ENCODE data around the gene TMUB1. TPM values are rescaled to one million over a fixed set of nuclear protein-coding genes. Genes with fewer than 3 reads are reported as not detected.

Gene TMUB1
- total and polyA plus RNA-seq, 9 of the 15 experiments (the other 6 are each of a cell fraction or from before 2014, with no cell fraction given) = 0.14 to 241 (median 74.1) TPM

- no peak for TF ChIP-seq SMARCB1 (IDR thresholded peaks at IDR 0.05; ENCODE audit: insufficient read length, low read depth)
- TF ChIP-seq ZBTB7A (IDR thresholded peaks at IDR 0.05; ENCODE audit: borderline replicate concordance, control insufficient read depth, low read depth, low read length) = no peak
- TF ChIP-seq PHF20 (IDR thresholded peaks at IDR 0.05; ENCODE audit: partially characterized antibody) = no peak
- TF ChIP-seq ETV6 (IDR thresholded peaks at IDR 0.05; ENCODE audit: borderline replicate concordance in 1 of 2, low read depth in 2 of 2, low read length in 1 of 2) = no peak
- no peak for TF ChIP-seq ETV6 (CRISPR knock-in tag; IDR thresholded peaks at IDR 0.05; ENCODE audit: borderline replicate concordance)
- no peak for TF ChIP-seq ZFX (CRISPR knock-in tag; IDR thresholded peaks at IDR 0.05)
- TF ChIP-seq L3MBTL2 (IDR thresholded peaks at IDR 0.05) = 0 out of 2 replicates have a peak, but pooled peaks have one; percentile 10
- no peak for TF ChIP-seq FOXA1 (IDR thresholded peaks at IDR 0.05; ENCODE audit: borderline replicate concordance)
- TF ChIP-seq BMI1 (IDR thresholded peaks at IDR 0.05; ENCODE audit: low read length) = no peak
- no peak for TF ChIP-seq GTF2A2 (tag; IDR thresholded peaks at IDR 0.05)
- peak; percentile 20 for TF ChIP-seq RBBP5 (IDR thresholded peaks at IDR 0.05; ENCODE audit: borderline replicate concordance, insufficient read depth, low read length, poor library complexity, severe bottlenecking)
- no peak for TF ChIP-seq EWSR1 (IDR thresholded peaks at IDR 0.05; ENCODE audit: borderline replicate concordance, low read depth, partially characterized antibody)
- TF ChIP-seq RBFOX2 (IDR thresholded peaks at IDR 0.05; ENCODE audit: low read depth, low read length) = no peak
- TF ChIP-seq MAFF (IDR thresholded peaks at IDR 0.05; ENCODE audit: low read length) = no peak
- no peak for TF ChIP-seq ZNF175 (CRISPR knock-in tag; IDR thresholded peaks at IDR 0.05; ENCODE audit: low read depth)
- TF ChIP-seq PHB (CRISPR knock-in tag; IDR thresholded peaks at IDR 0.05) = peak; percentile 73; the same call in 1 of the 2 replicates
- peak; percentile 27 for TF ChIP-seq POLR2AphosphoS2 (IDR thresholded peaks at IDR 0.05; ENCODE audit: low read length)
- no peak for TF ChIP-seq RHOXF2B (CRISPR knock-in tag; conservative IDR thresholded peaks at IDR 0.05)
- no peak for TF ChIP-seq TCF3 (CRISPR knock-in tag; IDR thresholded peaks at IDR 0.05)
- TF ChIP-seq GABPB2 (CRISPR knock-in tag; conservative IDR thresholded peaks at IDR 0.05) = no peak
- TF ChIP-seq ZNF655 (CRISPR knock-in tag; IDR thresholded peaks at IDR 0.05) = no peak
- TF ChIP-seq ZFP91 (CRISPR knock-in tag; IDR thresholded peaks at IDR 0.05) = no peak
- TF ChIP-seq ZHX1 (conservative IDR thresholded peaks at IDR 0.05; ENCODE audit: low read length) = no peak
These were observed 4.9 kb downstream of the TMUB1 start (continued) for GRCh38 chr7:151078233-151079040.

Data from K562 (cell line).